Naive thymus-derived CD8-positive, alpha-beta T cell (primary cell): Measurements from ENCODE around the gene MACROH2A2. TPM values are rescaled to one million over a fixed set of nuclear protein-coding genes. Genes with fewer than 3 reads are reported as not detected.
"Not testable (repeated sequence)": the region's sequence is repeated elsewhere in the genome, so short reads cannot be mapped to it uniquely, and the experiment has no call there.

Experiments used
- ATAC-seq, 2 donors: fragments of 150-1000 bp; cut with Tn5 transposase in 1 of 2; sonication (Bioruptor Pico), chemical (Tn5 transposase) in 1 of 2; 1 replicate in 1 of 2; 2 replicates in 1 of 2; pipeline ENCODE4 v1.10.0; 2021; ENCODE audit warnings: mild to moderate bottlenecking in 2 of 2, moderate library complexity in 2 of 2
- POLR2A ChIA-PET: fragments of 350-600 bp; sonication (Branson Sonifier 250); formaldehyde crosslinking; loops from one replicate; lab custom pipeline; 2021; ENCODE audit warnings: antibody characterized with exemption; lab: Charles Lee
- DNase-seq, 10 donors: peaks; one replicate each; pipeline versions ENCODE4 v3.0.0 to v3.0.0-alpha.2; 2020 to 2022
- H3K27ac Mint-ChIP-seq, 10 donors: one replicate each; pipeline ENCODE4 v1.8.0; 2020 to 2022; ENCODE audit warnings: mild to moderate bottlenecking in 10 of 10, mixed read lengths in 10 of 10, moderate library complexity in 4 of 10, inconsistent platforms in 1 of 10
- H3K27me3 Mint-ChIP-seq, 5 donors: one replicate each; pipeline ENCODE4 v1.8.0; 2021 to 2022; ENCODE audit warnings: mixed read lengths in 5 of 5
- H3K36me3 Mint-ChIP-seq, 3 donors: one replicate each; pipeline ENCODE4 v1.8.0; 2020 to 2022; ENCODE audit warnings: mixed read lengths in 3 of 3, mild to moderate bottlenecking in 2 of 3, inconsistent platforms in 1 of 3
- H3K4me1 Mint-ChIP-seq, 4 donors: one replicate each; pipeline ENCODE4 v1.8.0; 2021 to 2022; ENCODE audit warnings: mixed read lengths in 4 of 4
- H3K4me3 Mint-ChIP-seq, 10 donors: one replicate each; pipeline ENCODE4 v1.8.0; 2020 to 2022; ENCODE audit warnings: mild to moderate bottlenecking in 10 of 10, mixed read lengths in 10 of 10, moderate library complexity in 6 of 10, inconsistent platforms in 1 of 10
- H3K9me3 Mint-ChIP-seq, 9 donors: one replicate each; pipeline ENCODE4 v1.8.0; 2020 to 2022; ENCODE audit warnings: mixed read lengths in 9 of 9, mild to moderate bottlenecking in 3 of 9, inconsistent platforms in 1 of 9, moderate library complexity in 1 of 9
- polyA plus RNA-seq, 3 donors: library from polyadenylated mRNA; unstranded; fragments of 300-500 nt; fragmentation: Illumina TruSeq; gene quantifications; one replicate each; pipeline ENCODE4 v1.2.3, GENCODE V29; 2021
- total RNA-seq, 8 experiments: library from RNA in 2 of 8; stranded (reverse) in 2 of 8; gene quantifications; one replicate each; pipeline ENCODE4 v1.2.3 and lab custom pipeline; 2021 to 2026

Gene MACROH2A2
- total and polyA plus RNA-seq, 5 experiments from 2014 or later: 6.1 to 7.2 (median 6.7) TPM

- POLR2A ChIA-PET, H3K27me3 Mint-ChIP-seq, H3K4me3 Mint-ChIP-seq, ATAC-seq, H3K4me1 Mint-ChIP-seq, H3K36me3 Mint-ChIP-seq, DNase-seq, H3K9me3 Mint-ChIP-seq: not testable (repeated sequence)
- H3K27ac Mint-ChIP-seq: peak overlapping the region in 1 of 10 donors; percentile 57
These were observed 70.5 kb downstream of the MACROH2A2 start for GRCh38 chr10:70123166-70123565.

- Mint-ChIP-seq H3K27me3 (no peaks in the 10 kb centered on the region), H3K9me3 (no peaks in the 10 kb centered on the region), H3K27ac (no peak overlapping the region), H3K4me1 (peaks cover 0 to 7% (median 3%) of the 10 kb centered on the region in 4 donors), H3K36me3 (peaks cover 0 to 9% (median 6%) of the 10 kb centered on the region in 3 donors), H3K4me3 (no peak overlapping the region)
- DNase-seq (no peak), ATAC-seq (no peak)
- POLR2A ChIA-PET: no interaction called here
These were observed 71.2 kb downstream of the MACROH2A2 start for GRCh38 chr10:70123817-70124216.

- DNase-seq (no peak), ATAC-seq (no peak)
- peaks cover 0 to 8% (median 6%) of the 10 kb centered on the region in 3 donors for H3K36me3 Mint-ChIP-seq
- peak overlapping the region in 1 of 10 donors; percentile 40 for H3K27ac Mint-ChIP-seq
- no peak overlapping the region for H3K4me3 Mint-ChIP-seq
- H3K27me3 Mint-ChIP-seq: no peaks in the 10 kb centered on the region
- POLR2A ChIA-PET: no interaction called here
- H3K9me3 Mint-ChIP-seq: no peaks in the 10 kb centered on the region
- peaks cover 0 to 7% (median 3%) of the 10 kb centered on the region in 4 donors for H3K4me1 Mint-ChIP-seq
These were observed 71.8 kb downstream of the MACROH2A2 start for GRCh38 chr10:70124415-70124814.

DNA sequence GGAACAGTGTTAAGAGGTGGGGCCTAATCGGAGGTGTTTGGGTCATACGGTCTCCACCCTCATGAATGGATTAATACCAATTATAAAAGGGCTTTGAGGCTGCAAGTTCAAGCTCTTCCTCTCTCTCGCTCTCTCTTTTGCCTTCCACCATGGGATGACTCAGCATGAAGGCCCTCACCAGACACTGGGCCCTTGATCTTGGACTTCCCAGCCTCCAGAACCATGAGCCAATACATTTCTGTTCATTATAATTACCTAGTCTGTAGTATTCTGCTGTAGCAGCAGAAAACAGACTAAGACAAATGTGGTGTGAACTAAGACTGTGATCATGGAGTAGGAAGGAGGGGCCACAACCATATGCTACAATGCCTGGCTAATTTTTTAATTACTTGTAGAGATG lies 72.3 kb downstream of the MACROH2A2 start:
- peaks cover 0 to 8% (median 6%) of the 10 kb centered on the region in 3 donors for H3K36me3 Mint-ChIP-seq
- POLR2A ChIA-PET: no interaction called here
- no peak for ATAC-seq
- H3K9me3 Mint-ChIP-seq: no peaks in the 10 kb centered on the region
- DNase-seq: no peak
- no peak overlapping the region for H3K4me3 Mint-ChIP-seq
- H3K27me3 Mint-ChIP-seq: no peaks in the 10 kb centered on the region
- H3K27ac Mint-ChIP-seq: peak overlapping the region in 1 of 10 donors; percentile 34
- peaks cover 0 to 7% (median 3%) of the 10 kb centered on the region in 4 donors for H3K4me1 Mint-ChIP-seq

GRCh38 chr10:70125918-70126552 lies 73.4 kb downstream of the MACROH2A2 start:
- no peak for DNase-seq
- POLR2A ChIA-PET: interaction anchor here (0.5 kb wide), 1 partner anchor 722 kb away, joined by 3 read pairs; no protein-coding TSS in a partner anchor
- H3K27me3 Mint-ChIP-seq: no peaks in the 10 kb centered on the region
- H3K9me3 Mint-ChIP-seq: no peaks in the 10 kb centered on the region
- no peak for ATAC-seq
- peaks cover 0 to 2% (median 0%) of the 10 kb centered on the region in 3 donors for H3K36me3 Mint-ChIP-seq
- H3K4me1 Mint-ChIP-seq: peaks cover 3 to 9% (median 7%) of the 10 kb centered on the region in 4 donors
- no peak overlapping the region for H3K4me3 Mint-ChIP-seq
- no peak overlapping the region for H3K27ac Mint-ChIP-seq

DNA sequence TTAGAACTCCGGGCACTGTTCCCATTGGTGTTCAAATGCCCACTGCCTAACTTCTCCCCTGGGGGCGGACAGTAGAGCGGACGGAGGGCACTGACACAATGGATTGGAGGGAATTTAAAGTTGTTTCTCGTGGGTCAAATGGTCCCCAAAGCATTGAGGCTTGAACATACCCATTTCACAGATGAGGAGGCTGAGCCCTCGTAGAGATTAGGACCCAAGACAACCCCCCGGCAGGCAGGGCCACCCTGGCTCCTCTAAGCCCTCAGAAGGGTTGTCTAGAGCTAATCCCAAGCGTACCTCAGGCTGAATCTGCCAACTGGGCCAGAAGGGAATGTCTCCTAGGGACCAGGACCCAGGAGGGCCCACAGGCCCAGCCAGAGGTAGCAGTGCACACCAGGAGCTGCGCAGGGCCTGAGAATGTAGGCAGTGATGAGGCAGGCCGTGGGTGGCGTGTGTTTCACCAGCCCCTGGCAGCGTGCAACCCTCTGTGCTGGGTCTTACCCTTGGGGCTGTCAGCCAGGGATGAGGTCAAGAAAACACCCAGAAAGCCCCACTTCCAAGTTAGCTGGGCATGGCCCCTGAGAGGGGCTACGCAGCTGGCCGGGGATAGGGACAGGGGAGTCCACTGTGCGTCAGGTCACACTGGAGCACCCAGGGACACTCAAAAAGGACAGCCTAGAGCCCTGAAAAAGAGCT lies 74.2 kb downstream of the MACROH2A2 start:
- DNase-seq: no peak
- Mint-ChIP-seq H3K4me1 (peaks cover 6 to 17% (median 13%) of the 10 kb centered on the region in 4 donors), H3K27ac (no peak overlapping the region), H3K36me3 (peaks cover 0 to 2% (median 0%) of the 10 kb centered on the region in 3 donors), H3K4me3 (no peak overlapping the region), H3K27me3 (no peaks in the 10 kb centered on the region), H3K9me3 (no peaks in the 10 kb centered on the region)
- POLR2A ChIA-PET: interaction anchor here (0.5 kb wide), 1 partner anchor 722 kb away, joined by 3 read pairs; no protein-coding TSS in a partner anchor
- ATAC-seq: no peak

GRCh38 chr10:70130878-70131559 lies 78.4 kb downstream of the MACROH2A2 start:
- Mint-ChIP-seq H3K9me3 (no peaks in the 10 kb centered on the region), H3K4me1 (peaks cover 11 to 32% (median 26%) of the 10 kb centered on the region in 4 donors), H3K4me3 (peak overlapping the region in 9 of 10 donors; percentile 4 to 91 (median 48)), H3K36me3 (peaks cover 0 to 2% (median 0%) of the 10 kb centered on the region in 3 donors), H3K27ac (peak overlapping the region in 5 of 10 donors; percentile 2 to 95 (median 72)), H3K27me3 (peaks cover 0 to 1% (median 0%) of the 10 kb centered on the region in 5 donors)
- POLR2A ChIA-PET: no interaction called here
- DNase-seq (no peak), ATAC-seq (no peak)

DNA sequence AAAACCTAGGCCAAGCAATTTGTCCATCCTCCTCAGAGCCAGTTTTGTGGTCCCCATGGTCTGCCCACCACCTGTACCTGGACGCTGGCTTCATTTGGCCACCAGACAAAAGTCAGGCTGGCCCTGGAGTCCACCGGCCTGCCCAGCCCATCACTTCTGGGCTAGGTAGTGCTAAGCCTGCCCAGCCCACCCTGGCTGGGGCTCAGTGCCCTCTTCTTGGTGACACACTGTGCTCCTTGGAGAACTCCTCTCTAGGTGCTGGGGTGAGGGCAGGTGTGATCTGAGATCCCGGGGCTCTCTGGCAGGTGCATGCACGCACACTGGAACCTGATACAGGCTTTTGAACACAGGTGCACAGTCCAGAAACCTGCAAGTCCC lies 78.9 kb downstream of the MACROH2A2 start:
- H3K9me3 Mint-ChIP-seq: no peaks in the 10 kb centered on the region

DNA sequence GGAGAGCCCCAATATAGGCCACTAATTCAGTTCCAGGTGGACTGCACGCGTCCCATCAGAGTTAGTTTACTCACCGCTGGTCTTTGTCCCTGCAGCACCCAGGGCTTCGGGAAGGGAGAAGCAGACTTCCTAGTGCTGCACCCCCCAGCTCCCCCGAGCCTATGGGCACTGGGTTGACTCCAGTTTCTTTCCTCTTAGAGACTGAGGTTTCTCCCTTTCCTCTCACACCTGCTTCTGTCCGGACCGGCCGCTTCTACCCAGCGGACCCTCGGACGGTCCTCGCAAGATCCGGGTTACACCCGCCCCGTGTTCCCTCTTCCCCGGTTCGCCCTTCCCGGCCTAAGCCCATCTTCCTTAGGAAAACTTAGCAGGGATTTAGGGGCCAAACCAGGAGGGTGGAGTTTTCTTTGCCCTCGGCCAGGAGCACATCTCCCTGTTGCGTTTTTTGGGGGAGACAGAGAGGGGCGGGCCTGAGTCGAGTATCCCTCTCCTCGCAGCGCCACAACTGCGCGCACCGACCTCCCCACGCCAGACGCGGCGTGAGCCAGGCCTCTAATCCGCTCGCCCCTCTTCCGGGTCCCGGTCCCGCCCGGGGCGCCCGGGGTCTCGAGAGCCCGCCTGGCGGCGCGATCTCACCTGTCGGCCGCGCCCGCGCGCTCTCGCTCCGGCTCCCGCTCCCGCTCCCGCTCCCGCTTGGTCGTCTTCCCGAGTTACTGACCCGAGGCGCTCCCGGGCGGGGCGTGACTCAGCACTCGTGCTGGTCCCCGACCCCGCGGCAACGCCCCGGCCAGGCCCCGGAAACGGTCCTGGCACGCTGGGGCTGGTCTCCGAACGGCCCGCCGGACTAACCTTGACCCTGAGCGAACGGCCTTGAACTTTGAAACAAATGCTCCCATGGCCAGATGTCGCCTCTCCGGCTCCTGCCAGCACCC lies 79.7 kb downstream of the MACROH2A2 start, which contains the start of gene AIFM2:
AIFM2 (minus strand) TSS at position 728 of the 932 bp plus-strand sequence. CDS start 8,741 bp downstream, outside the sequence.
- POLR2A ChIA-PET: interaction anchor here (0.9 to 1.0 kb wide), 2 partner anchors 12 to 38 kb away, joined by 5 read pairs; partner anchors contain the start of gene SAR1A
- ATAC-seq (peak; percentile 93 to 96), DNase-seq (peak in 9 of 10 donors; percentile 25 to 56 (median 48))
- peaks cover 18 to 45% (median 33%) of the 10 kb centered on the region in 4 donors for H3K4me1 Mint-ChIP-seq
- H3K27me3 Mint-ChIP-seq: peaks cover 0 to 1% (median 0%) of the 10 kb centered on the region in 5 donors
- H3K27ac Mint-ChIP-seq: peak within 1 kb of the TSS; percentile 84 to 95 (median 93)
- H3K9me3 Mint-ChIP-seq: no peaks in the 10 kb centered on the region
- H3K4me3 Mint-ChIP-seq: peak within 1 kb of the TSS; percentile 85 to 93 (median 90)
- H3K36me3 Mint-ChIP-seq: peaks cover 0 to 2% (median 0%) of the 10 kb centered on the region in 3 donors

More for the DNA sequence above, 78.9 kb downstream of the MACROH2A2 start:
- ATAC-seq (no peak), DNase-seq (no peak)
- Mint-ChIP-seq H3K27ac (peak overlapping the region in 8 of 10 donors; percentile 60 to 95 (median 92)), H3K36me3 (peaks cover 0 to 2% (median 0%) of the 10 kb centered on the region in 3 donors), H3K4me3 (peak overlapping the region; percentile 84 to 91 (median 90)), H3K27me3 (peaks cover 0 to 1% (median 0%) of the 10 kb centered on the region in 5 donors), H3K4me1 (peaks cover 11 to 37% (median 26%) of the 10 kb centered on the region in 4 donors)
- POLR2A ChIA-PET: no interaction called here

DNA sequence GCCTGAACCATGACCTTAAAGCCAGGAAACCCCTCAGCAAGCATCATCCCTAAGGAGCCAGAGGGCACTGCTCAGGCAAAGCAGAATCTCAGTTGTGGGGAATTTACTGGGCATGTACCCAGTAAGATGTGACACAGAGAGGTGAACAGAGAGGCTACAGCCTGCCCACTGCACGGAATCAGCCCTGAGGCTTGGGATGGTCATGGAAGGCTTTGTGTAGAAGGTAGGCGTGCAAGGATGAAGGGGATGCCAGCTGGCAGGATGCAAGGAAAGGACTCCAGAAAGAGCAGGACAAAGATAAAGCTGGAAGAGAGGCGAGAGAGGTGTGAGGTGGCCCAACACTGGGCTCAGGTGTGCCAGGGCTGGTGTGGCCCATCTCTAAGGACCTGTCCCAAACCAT lies 82.4 kb downstream of the MACROH2A2 start:
- Mint-ChIP-seq H3K4me3 (no peak overlapping the region), H3K9me3 (no peaks in the 10 kb centered on the region), H3K27me3 (peaks cover 0 to 1% (median 0%) of the 10 kb centered on the region in 5 donors), H3K27ac (peak overlapping the region in 3 of 10 donors; percentile 11 to 57 (median 21)), H3K4me1 (peaks cover 19 to 51% (median 38%) of the 10 kb centered on the region in 4 donors), H3K36me3 (peaks cover 0 to 8% (median 0%) of the 10 kb centered on the region in 3 donors)
- DNase-seq (no peak), ATAC-seq (no peak)
- POLR2A ChIA-PET: interaction anchor here (0.6 to 1.8 kb wide), 3 partner anchors 11 to 49 kb away, joined by 4 to 6 read pairs (median 4); partner anchors contain the start of gene TYSND1

GRCh38 chr10:70135684-70136083 lies 83.0 kb downstream of the MACROH2A2 start:
- no peak for DNase-seq
- no peak for ATAC-seq
- H3K27me3 Mint-ChIP-seq: peaks cover 0 to 1% (median 0%) of the 10 kb centered on the region in 5 donors
- peak overlapping the region in 1 of 10 donors; percentile 18 for H3K27ac Mint-ChIP-seq
- H3K4me3 Mint-ChIP-seq: no peak overlapping the region
- peaks cover 0 to 8% (median 0%) of the 10 kb centered on the region in 3 donors for H3K36me3 Mint-ChIP-seq
- POLR2A ChIA-PET: interaction anchor here (1.3 to 1.8 kb wide), 2 partner anchors 11 to 42 kb away, joined by 4 to 6 read pairs; partner anchors contain the start of gene TYSND1
- peaks cover 18 to 48% (median 38%) of the 10 kb centered on the region in 4 donors for H3K4me1 Mint-ChIP-seq
- no peaks in the 10 kb centered on the region for H3K9me3 Mint-ChIP-seq
